ENCODE results near the gene TOM1. TPM values are rescaled to one million over a fixed set of nuclear protein-coding genes. Genes with fewer than 3 reads are reported as not detected.

Gene TOM1
- total and polyA plus RNA-seq, 12 donors, result 51.1 to 72.5 (median 62.6) TPM

DNA sequence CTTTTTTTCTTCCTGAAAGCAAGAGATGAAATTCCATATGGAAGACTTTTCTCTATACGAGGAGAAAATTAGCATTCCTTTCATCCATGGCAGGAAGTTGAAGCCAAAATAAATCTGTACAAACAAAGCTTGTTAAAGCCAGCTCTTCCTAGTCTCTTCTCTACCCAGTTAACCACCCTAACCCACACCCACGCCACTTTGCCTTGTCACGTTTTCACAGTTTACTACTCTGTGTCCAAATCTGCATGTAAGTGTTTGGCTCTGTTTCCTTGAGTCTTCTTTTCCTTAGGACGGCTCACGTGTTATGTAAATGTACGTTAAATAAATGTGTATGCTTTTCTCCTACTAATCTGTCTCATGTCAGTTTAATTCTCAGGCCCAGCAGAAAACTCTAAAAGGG lies 74.1 kb downstream of the TOM1 start:
- 87 to 89% methylated on average over 6 of the region's 6 CpGs for WGBS, 2 donors
- H3K36me3 ChIP-seq, result no peaks in the 10 kb centered on the region

DNA sequence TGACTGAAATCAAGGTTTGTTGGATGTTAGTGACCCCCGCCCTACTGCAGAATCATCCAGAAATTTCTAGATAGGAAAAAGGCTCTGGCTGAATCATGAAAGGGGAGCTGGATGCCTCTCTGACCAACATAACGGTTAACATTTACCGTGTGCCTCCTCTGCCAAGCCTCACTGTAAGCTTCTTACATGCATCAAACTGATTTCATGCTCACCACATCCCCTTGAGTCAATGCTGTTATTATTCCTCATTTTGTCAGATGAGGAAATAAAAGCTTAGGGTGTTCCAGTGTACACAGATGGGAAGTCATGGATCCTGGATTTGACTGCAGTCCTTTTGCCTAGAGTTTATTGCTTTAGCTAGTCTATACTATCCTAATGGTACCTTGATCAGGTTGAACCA lies 75.3 kb downstream of the TOM1 start:
- TF ChIP-seq CTCF (IDR thresholded peaks at IDR 0.05), result no peak
- Histone ChIP-seq H3K36me3 (no peaks in the 10 kb centered on the region), H3K4me1 (peaks cover 3 to 82% (median 21%) of the 10 kb centered on the region in 9 donors), H3K27me3 (no peaks in the 10 kb centered on the region), H3K4me3 (no peak overlapping the region), H3K9me3 (no peaks in the 10 kb centered on the region), H3K27ac (peak overlapping the region in 2 of 10 donors; percentile 83 to 93)
- WGBS, 2 donors, result 89 to 90% methylated on average over 3 of the region's 3 CpGs
- intact Hi-C loops (cut with DNase I), result no loop called here
- no peak for ATAC-seq
- no peak for DNase-seq

More for the DNA sequence above, 74.1 kb downstream of the TOM1 start:
- ATAC-seq, result no peak
- peak overlapping the region in 1 of 10 donors; percentile 93 for H3K27ac ChIP-seq
- TF ChIP-seq CTCF (IDR thresholded peaks at IDR 0.05), result no peak
- H3K27me3 ChIP-seq, result no peaks in the 10 kb centered on the region
- no peak for DNase-seq
- no peaks in the 10 kb centered on the region for H3K9me3 ChIP-seq
- intact Hi-C loops (cut with DNase I), result no loop called here
- no peak overlapping the region for H3K4me3 ChIP-seq
- peaks cover 3 to 78% (median 29%) of the 10 kb centered on the region in 9 donors for H3K4me1 ChIP-seq

- Histone ChIP-seq H3K4me3 (no peak overlapping the region), H3K9me3 (no peaks in the 10 kb centered on the region), H3K36me3 (no peaks in the 10 kb centered on the region), H3K27ac (peak overlapping the region in 2 of 10 donors; percentile 83 to 93), H3K4me1 (peaks cover 3 to 82% (median 24%) of the 10 kb centered on the region in 9 donors), H3K27me3 (no peaks in the 10 kb centered on the region)
- 73 to 79% methylated on average over 8 of the region's 8 CpGs for WGBS, 2 donors
- no peak for TF ChIP-seq CTCF (IDR thresholded peaks at IDR 0.05)
- ATAC-seq (no peak), DNase-seq (no peak)
- intact Hi-C loops (cut with DNase I), result no loop called here
These were observed 75.8 kb downstream of the TOM1 start for GRCh38 chr22:35375526-35375925.

GRCh38 chr22:35376728-35377472 lies 77.2 kb downstream of the TOM1 start:
- peaks cover 3 to 83% (median 33%) of the 10 kb centered on the region in 9 donors for H3K4me1 ChIP-seq
- peak overlapping the region in 9 of 10 donors; percentile 17 to 93 (median 70) for H3K27ac ChIP-seq
- intact Hi-C loops (cut with DNase I), result no loop called here
- H3K9me3 ChIP-seq, result no peaks in the 10 kb centered on the region
- no peaks in the 10 kb centered on the region for H3K27me3 ChIP-seq
- DNase-seq (peak; percentile 83 to 95), ATAC-seq (peak; percentile 32 to 79 (median 62))
- WGBS, 2 donors, result 28 to 41% methylated on average over 17 of the region's 17 CpGs
- no peak for TF ChIP-seq CTCF (IDR thresholded peaks at IDR 0.05)
- no peaks in the 10 kb centered on the region for H3K36me3 ChIP-seq
- H3K4me3 ChIP-seq, result no peak overlapping the region
